Measurements from ENCODE around the gene LILRB4.

Gene LILRB4

GRCh38 chr19:54614726-54615125, 48.1 kb upstream of the LILRB4 start (continued):
- TF ChIP-seq ZBTB48 (tag by site-specific recombination; IDR thresholded peaks at IDR 0.05) (no peak), SP3 (tag by site-specific recombination; IDR thresholded peaks at IDR 0.05) (no peak)
- TF ChIP-seq, protein P1, sequence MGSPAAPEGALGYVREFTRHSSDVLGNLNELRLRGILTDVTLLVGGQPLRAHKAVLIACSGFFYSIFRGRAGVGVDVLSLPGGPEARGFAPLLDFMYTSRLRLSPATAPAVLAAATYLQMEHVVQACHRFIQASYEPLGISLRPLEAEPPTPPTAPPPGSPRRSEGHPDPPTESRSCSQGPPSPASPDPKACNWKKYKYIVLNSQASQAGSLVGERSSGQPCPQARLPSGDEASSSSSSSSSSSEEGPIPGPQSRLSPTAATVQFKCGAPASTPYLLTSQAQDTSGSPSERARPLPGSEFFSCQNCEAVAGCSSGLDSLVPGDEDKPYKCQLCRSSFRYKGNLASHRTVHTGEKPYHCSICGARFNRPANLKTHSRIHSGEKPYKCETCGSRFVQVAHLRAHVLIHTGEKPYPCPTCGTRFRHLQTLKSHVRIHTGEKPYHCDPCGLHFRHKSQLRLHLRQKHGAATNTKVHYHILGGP (tag by site-specific recombination; IDR thresholded peaks at IDR 0.05), result no peak

- H3K27ac ChIP-seq (ENCODE audit: extremely low read depth, low read depth, low read length), result no peak overlapping the region
- POLR2A ChIA-PET, result no interaction called here
- CTCF ChIA-PET, result interaction anchor here (0.6 to 1.2 kb wide), 2 partner anchors 143 to 349 kb away, joined by 3 read pairs; partner anchors contain the start of gene CDC42EP5
- no peaks in the 10 kb centered on the region for H3K36me3 ChIP-seq (ENCODE audit: control insufficient read depth in 2 of 2, insufficient read depth in 1 of 2, low read length in 2 of 2)
- TF ChIP-seq, protein P2, sequence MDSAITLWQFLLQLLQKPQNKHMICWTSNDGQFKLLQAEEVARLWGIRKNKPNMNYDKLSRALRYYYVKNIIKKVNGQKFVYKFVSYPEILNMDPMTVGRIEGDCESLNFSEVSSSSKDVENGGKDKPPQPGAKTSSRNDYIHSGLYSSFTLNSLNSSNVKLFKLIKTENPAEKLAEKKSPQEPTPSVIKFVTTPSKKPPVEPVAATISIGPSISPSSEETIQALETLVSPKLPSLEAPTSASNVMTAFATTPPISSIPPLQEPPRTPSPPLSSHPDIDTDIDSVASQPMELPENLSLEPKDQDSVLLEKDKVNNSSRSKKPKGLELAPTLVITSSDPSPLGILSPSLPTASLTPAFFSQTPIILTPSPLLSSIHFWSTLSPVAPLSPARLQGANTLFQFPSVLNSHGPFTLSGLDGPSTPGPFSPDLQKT (IDR thresholded peaks at IDR 0.05; ENCODE audit: borderline replicate concordance, low read depth, low read length), result no peak
- TF ChIP-seq HIC1 (tag by site-specific recombination; IDR thresholded peaks at IDR 0.05) (no peak), SCRT2 (tag by site-specific recombination; IDR thresholded peaks at IDR 0.05) (no peak), ZNF184 (tag by site-specific recombination; IDR thresholded peaks at IDR 0.05) (no peak), HOXA7 (CRISPR knock-in tag; IDR thresholded peaks at IDR 0.05; ENCODE audit: borderline replicate concordance) (no peak), ZNF350 (tag by site-specific recombination; IDR thresholded peaks at IDR 0.05) (no peak), ZNF16 (tag by site-specific recombination; IDR thresholded peaks at IDR 0.05; ENCODE audit: low read depth) (no peak)
- H3K4me3 ChIP-seq (ENCODE audit: low read depth, low read length), result no peak overlapping the region
- no peaks in the 10 kb centered on the region for H3K9me3 ChIP-seq (ENCODE audit: control insufficient read depth, insufficient read depth, low read depth, low read length)
- no peaks in the 10 kb centered on the region for H3K4me1 ChIP-seq (ENCODE audit: control insufficient read depth, insufficient read depth, low read length)
These were observed 46.7 kb upstream of the LILRB4 start for GRCh38 chr19:54616057-54616456.

DNA sequence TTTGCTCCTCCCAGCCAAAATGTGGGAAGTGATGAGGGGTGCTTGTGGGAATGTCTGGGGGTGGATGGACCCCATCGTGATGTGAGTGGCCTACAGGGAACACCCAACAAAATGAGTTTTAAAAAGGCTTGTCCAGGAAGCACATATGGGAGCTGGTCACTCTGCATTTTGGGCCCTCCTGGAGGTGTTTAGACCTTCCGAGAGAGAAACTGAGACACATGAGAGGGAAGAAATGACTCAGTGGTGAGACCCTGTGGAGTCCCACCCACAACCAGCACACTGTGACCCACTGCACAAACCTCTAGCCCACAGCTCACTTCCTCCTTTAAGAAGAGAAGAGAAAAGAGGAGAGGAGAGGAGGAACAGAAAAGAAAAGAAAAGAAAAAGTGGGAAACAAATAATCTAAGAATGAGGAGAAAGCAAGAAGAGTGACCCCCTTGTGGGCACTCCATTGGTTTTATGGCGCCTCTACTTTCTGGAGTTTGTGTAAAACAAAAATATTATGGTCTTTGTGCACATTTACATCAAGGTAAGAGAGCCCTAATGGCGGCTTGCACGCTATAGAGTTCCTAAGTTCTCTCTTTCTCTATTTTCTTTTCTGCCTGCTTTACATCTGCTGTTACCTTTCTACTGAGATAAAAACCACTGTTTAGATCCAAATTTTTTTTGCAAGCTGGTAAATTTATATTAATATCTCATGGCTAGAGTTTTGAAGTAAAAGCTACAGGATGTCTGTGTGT, 45.8 kb upstream of the LILRB4 start:
- CTCF ChIA-PET, result interaction anchor here (0.6 to 1.9 kb wide), 3 partner anchors 37 to 226 kb away, joined by 3 to 6 read pairs (median 4); partner anchors contain the start of gene CDC42EP5
- H3K9me3 ChIP-seq (ENCODE audit: control insufficient read depth, insufficient read depth, low read depth, low read length), result no peaks in the 10 kb centered on the region
- POLR2A ChIA-PET, result interaction anchor here (0.5 kb wide), 1 partner anchor 1978 kb away, joined by 4 read pairs; the partner anchor contains the start of gene ZNF71
- no peak overlapping the region for H3K27ac ChIP-seq (ENCODE audit: extremely low read depth, low read depth, low read length)
- no peak overlapping the region for H3K4me3 ChIP-seq (ENCODE audit: low read depth, low read length)
- no peaks in the 10 kb centered on the region for H3K4me1 ChIP-seq (ENCODE audit: control insufficient read depth, insufficient read depth, low read length)
- H3K36me3 ChIP-seq (ENCODE audit: control insufficient read depth in 2 of 2, insufficient read depth in 1 of 2, low read length in 2 of 2), result no peaks in the 10 kb centered on the region
- TF ChIP-seq ZNF138 (tag by site-specific recombination; IDR thresholded peaks at IDR 0.05; ENCODE audit: borderline replicate concordance) (no peak), HOXD13 (CRISPR knock-in tag; IDR thresholded peaks at IDR 0.05; ENCODE audit: borderline replicate concordance) (no peak), ZFP41 (tag by site-specific recombination; IDR thresholded peaks at IDR 0.05; ENCODE audit: borderline replicate concordance) (no peak), HOXC10 (CRISPR knock-in tag; IDR thresholded peaks at IDR 0.05) (no peak), ZNF202 (tag by site-specific recombination; IDR thresholded peaks at IDR 0.05; ENCODE audit: borderline replicate concordance) (no peak), GFI1B (tag by site-specific recombination; IDR thresholded peaks at IDR 0.05) (no peak), ZNF510 (tag by site-specific recombination; IDR thresholded peaks at IDR 0.05; ENCODE audit: insufficient replicate concordance) (no peak), ZNF707 (tag by site-specific recombination; IDR thresholded peaks at IDR 0.05) (no peak), SALL2 (tag by site-specific recombination; IDR thresholded peaks at IDR 0.05; ENCODE audit: borderline replicate concordance) (no peak), ZNF433 (tag by site-specific recombination; IDR thresholded peaks at IDR 0.05; ENCODE audit: low read depth) (no peak), AEBP2 (tag by site-specific recombination; IDR thresholded peaks at IDR 0.05; ENCODE audit: borderline replicate concordance) (no peak), ZNF223 (tag by site-specific recombination; IDR thresholded peaks at IDR 0.05) (no peak), ZNF335 (tag by site-specific recombination; conservative IDR thresholded peaks at IDR 0.05) (no peak), ZNF544 (tag by site-specific recombination; IDR thresholded peaks at IDR 0.05) (no peak), ZBTB6 (tag by site-specific recombination; IDR thresholded peaks at IDR 0.05) (no peak), ZNF175 (tag by site-specific recombination; IDR thresholded peaks at IDR 0.05) (no peak), SCRT2 (tag by site-specific recombination; IDR thresholded peaks at IDR 0.05) (no peak)

All from HEK293 (cell line).